ENCODE results near the gene MIF4GD. TPM values are rescaled to one million over a fixed set of nuclear protein-coding genes. Genes with fewer than 3 reads are reported as not detected.

MIF4GD gene
- total RNA-seq, 2 donors from 2014 or later = 32.5 to 70.1 TPM

DNA sequence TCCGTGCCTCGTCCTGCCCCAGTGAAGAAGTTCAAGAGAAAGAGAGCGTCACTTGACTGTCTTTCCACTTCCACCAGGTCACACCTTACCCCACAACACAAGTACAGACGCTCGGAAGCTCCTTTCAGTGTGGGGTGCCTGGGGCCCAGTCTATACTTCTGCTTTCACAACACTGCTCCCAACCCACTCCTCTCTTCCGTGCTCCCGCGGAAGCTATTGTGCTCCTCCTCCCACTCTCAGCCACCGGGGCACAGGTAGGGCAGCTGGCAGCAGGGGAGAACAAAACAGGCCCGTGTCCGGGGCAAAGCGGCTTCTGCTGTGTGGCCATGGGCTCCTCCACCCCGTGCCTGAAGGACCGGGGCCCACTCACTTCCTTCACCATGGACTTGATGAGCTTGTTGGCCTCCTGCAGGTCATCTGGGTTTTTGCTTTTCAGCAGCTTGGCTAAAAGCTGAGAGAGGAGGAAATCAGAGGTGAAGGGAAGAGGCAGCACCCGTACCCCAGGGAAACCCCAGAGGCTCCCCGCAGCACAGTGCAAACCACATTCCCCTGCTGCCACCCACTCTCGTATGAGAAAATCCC lies 28.5 kb downstream of the MIF4GD start:
- no peaks in the 10 kb centered on the region for H3K4me1 ChIP-seq (ENCODE audit: control insufficient read depth in 1 of 2, low read depth in 2 of 2)
- ATAC-seq (ENCODE audit: insufficient number of reproducible peaks, low FRiP score, low read depth) (no peak), DNase-seq (ENCODE audit: low spot score) (no peak)
- no peak overlapping the region for H3K4me3 ChIP-seq
- no peak overlapping the region for H3K27ac ChIP-seq
- no peaks in the 10 kb centered on the region for H3K27me3 ChIP-seq (replicated peaks; ENCODE audit: insufficient read depth)
- no peaks in the 10 kb centered on the region for H3K9me3 ChIP-seq
- H3K36me3 ChIP-seq = peaks cover 84% of the 10 kb centered on the region
- TF ChIP-seq, protein P1, sequence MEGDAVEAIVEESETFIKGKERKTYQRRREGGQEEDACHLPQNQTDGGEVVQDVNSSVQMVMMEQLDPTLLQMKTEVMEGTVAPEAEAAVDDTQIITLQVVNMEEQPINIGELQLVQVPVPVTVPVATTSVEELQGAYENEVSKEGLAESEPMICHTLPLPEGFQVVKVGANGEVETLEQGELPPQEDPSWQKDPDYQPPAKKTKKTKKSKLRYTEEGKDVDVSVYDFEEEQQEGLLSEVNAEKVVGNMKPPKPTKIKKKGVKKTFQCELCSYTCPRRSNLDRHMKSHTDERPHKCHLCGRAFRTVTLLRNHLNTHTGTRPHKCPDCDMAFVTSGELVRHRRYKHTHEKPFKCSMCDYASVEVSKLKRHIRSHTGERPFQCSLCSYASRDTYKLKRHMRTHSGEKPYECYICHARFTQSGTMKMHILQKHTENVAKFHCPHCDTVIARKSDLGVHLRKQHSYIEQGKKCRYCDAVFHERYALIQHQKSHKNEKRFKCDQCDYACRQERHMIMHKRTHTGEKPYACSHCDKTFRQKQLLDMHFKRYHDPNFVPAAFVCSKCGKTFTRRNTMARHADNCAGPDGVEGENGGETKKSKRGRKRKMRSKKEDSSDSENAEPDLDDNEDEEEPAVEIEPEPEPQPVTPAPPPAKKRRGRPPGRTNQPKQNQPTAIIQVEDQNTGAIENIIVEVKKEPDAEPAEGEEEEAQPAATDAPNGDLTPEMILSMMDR (IDR thresholded peaks at IDR 0.05) = no peak

DNA sequence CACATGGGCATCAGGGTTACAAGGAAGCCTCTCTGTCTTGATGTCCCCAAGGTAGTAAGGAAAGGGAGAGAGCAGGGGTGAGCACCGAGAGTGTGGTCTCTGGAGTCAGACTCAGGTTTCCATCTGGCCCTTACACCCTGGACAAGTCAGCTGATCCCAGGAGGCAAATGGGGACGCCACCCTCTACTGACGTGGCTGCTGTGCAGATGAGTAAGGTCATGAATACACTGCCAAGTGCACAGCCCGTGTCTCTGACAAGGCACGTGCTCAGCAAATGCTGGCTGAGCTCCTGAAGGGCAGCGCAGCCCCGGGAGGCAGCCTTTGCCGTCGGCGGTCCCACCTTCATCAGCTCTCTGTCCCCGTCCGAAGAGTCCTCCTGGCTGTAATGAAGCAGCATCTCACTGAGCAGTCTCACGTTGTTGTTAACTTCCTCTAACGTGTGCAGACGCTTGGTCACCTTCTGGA lies 29.0 kb downstream of the MIF4GD start:
- Histone ChIP-seq H3K4me3 (no peak overlapping the region), H3K36me3 (peaks cover 86% of the 10 kb centered on the region), H3K9me3 (no peaks in the 10 kb centered on the region), H3K27me3 (replicated peaks; ENCODE audit: insufficient read depth) (no peaks in the 10 kb centered on the region), H3K27ac (no peak overlapping the region), H3K4me1 (ENCODE audit: control insufficient read depth in 1 of 2, low read depth in 2 of 2) (no peaks in the 10 kb centered on the region)
- TF ChIP-seq, protein P1 (IDR thresholded peaks at IDR 0.05) = no peak
- ATAC-seq (ENCODE audit: insufficient number of reproducible peaks, low FRiP score, low read depth) = no peak
- DNase-seq (ENCODE audit: low spot score) = no peak

GRCh38 chr17:75241502-75241901 lies 29.5 kb downstream of the MIF4GD start:
- ATAC-seq (ENCODE audit: insufficient number of reproducible peaks, low FRiP score, low read depth) (no peak), DNase-seq (ENCODE audit: low spot score) (no peak)
- Histone ChIP-seq H3K27me3 (replicated peaks; ENCODE audit: insufficient read depth) (no peaks in the 10 kb centered on the region), H3K4me3 (no peak overlapping the region), H3K9me3 (no peaks in the 10 kb centered on the region), H3K36me3 (peaks cover 88% of the 10 kb centered on the region), H3K4me1 (ENCODE audit: control insufficient read depth in 1 of 2, low read depth in 2 of 2) (no peaks in the 10 kb centered on the region), H3K27ac (no peak overlapping the region)
- TF ChIP-seq, protein P1 (IDR thresholded peaks at IDR 0.05) = no peak

DNA sequence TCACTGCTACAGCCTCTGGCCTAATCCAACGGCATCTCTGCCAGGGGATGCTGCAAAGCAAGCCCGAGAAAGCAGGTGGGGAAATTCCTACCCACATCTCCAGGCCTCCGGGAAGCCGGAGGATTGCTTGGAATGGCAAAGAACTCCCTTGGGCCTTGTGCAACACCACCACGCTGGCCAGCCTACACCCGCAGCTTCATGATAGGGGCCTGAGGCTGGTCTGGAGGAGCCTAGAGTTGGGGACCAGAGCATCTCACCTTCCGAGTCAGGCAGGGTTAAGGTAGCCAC lies 29.9 kb downstream of the MIF4GD start:
- H3K27me3 ChIP-seq (replicated peaks; ENCODE audit: insufficient read depth) = no peaks in the 10 kb centered on the region
- H3K9me3 ChIP-seq = no peaks in the 10 kb centered on the region
- H3K36me3 ChIP-seq = peaks cover 89% of the 10 kb centered on the region
- H3K27ac ChIP-seq = no peak overlapping the region
- no peak for DNase-seq (ENCODE audit: low spot score)
- no peak for ATAC-seq (ENCODE audit: insufficient number of reproducible peaks, low FRiP score, low read depth)
- no peak overlapping the region for H3K4me3 ChIP-seq
- no peaks in the 10 kb centered on the region for H3K4me1 ChIP-seq (ENCODE audit: control insufficient read depth in 1 of 2, low read depth in 2 of 2)
- TF ChIP-seq, protein P1 (IDR thresholded peaks at IDR 0.05) = no peak

GRCh38 chr17:75240394-75241142 lies 30.5 kb downstream of the MIF4GD start:
- no peaks in the 10 kb centered on the region for H3K9me3 ChIP-seq
- H3K36me3 ChIP-seq = peaks cover 87% of the 10 kb centered on the region
- TF ChIP-seq, protein P1 (IDR thresholded peaks at IDR 0.05) = peak; percentile 15
- H3K27me3 ChIP-seq (replicated peaks; ENCODE audit: insufficient read depth) = no peaks in the 10 kb centered on the region
- no peak for DNase-seq (ENCODE audit: low spot score)
- H3K27ac ChIP-seq = no peak overlapping the region
- ATAC-seq (ENCODE audit: insufficient number of reproducible peaks, low FRiP score, low read depth) = no peak
- H3K4me1 ChIP-seq (ENCODE audit: control insufficient read depth in 1 of 2, low read depth in 2 of 2) = no peaks in the 10 kb centered on the region
- H3K4me3 ChIP-seq = no peak overlapping the region
